GM23338 (cell line): ENCODE data around the gene TREM1.

Experiments
- CTCF ChIP-seq, 2 experiments: fragments of 200-600 bp in 1 of 2; sonication (generic) in 1 of 2; conservative IDR thresholded peaks; 2 replicates each; pipeline versions ENCODE4 v1.5.1 to v1.6.1; 2016 to 2017; ENCODE audit warnings: antibody characterized with exemption in 2 of 2, low read depth in 2 of 2, mild to moderate bottlenecking in 2 of 2, moderate library complexity in 1 of 2
- POLR2AphosphoS5 ChIP-seq: IDR thresholded peaks from 2 replicates; pipeline ENCODE4 v1.6.1; 2016; ENCODE audit warnings: antibody characterized with exemption, low read depth

DNA sequence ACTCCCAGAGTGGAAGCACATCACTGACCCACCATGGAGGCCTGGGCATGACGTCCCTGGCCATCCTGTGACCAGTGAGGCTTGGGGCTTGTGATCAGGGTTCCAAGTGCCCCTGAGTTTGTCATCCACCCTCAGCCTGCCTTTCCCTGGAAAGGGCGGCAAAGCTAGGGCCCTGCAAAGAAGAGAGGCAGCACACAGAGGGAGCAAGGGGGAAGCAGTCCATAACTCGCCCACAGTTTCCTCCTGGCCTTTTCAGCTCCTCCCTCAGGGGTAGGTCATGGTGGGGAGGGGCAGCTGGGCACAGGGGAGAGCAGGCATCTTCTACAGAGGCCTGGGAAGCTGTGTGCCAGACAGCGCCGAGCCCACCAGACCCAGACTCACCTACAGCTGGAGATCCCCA is 48.8 kb upstream of the TREM1 start, which contains the start of gene NCR2:
- TF ChIP-seq CTCF (conservative IDR thresholded peaks at IDR 0.05; ENCODE audit: low read depth in 2 of 2) (no peak), POLR2AphosphoS5 (no peak)
